GM12892 (cell line): ENCODE measurements around the gene NAGA.

Experiments
- DNase-seq: peaks from one replicate; pipeline ENCODE4 v3.0.0; 2011; ENCODE audit not compliant: insufficient read length
- FAIRE-seq: peaks from 2 replicates; lab custom pipeline; 2011; peaks lifted over from hg19 to GRCh38; lab: Jason Lieb, UNC
- POLR2A ChIP-seq: IDR thresholded peaks from 2 replicates; pipeline ENCODE4 v1.6.1; 2011; ENCODE audit warnings: low read depth, low read length, control low read depth
- POLR2AphosphoS5 ChIP-seq: IDR thresholded peaks from 2 replicates; pipeline ENCODE4 v1.6.1; 2011; ENCODE audit warnings: low read depth, low read length, control low read depth
- TAF1 ChIP-seq: IDR thresholded peaks from 2 replicates; pipeline ENCODE4 v1.6.1; 2011; ENCODE audit warnings: low read depth, mild to moderate bottlenecking, control low read depth, low read length, borderline replicate concordance

NAGA gene

GRCh38 chr22:42061041-42061440 lies 9.6 kb downstream of the NAGA start:
- DNase-seq: no peak
- TF ChIP-seq TAF1: no peak
- TF ChIP-seq POLR2AphosphoS5: no peak
- no peak for TF ChIP-seq POLR2A
- FAIRE-seq: no peak

- TF ChIP-seq POLR2AphosphoS5 (no peak), POLR2A (no peak), TAF1 (no peak)
- FAIRE-seq: no peak
- no peak for DNase-seq
These were observed 10.1 kb downstream of the NAGA start for GRCh38 chr22:42060489-42060888.

- FAIRE-seq: no peak
- TF ChIP-seq POLR2A: no peak
- no peak for TF ChIP-seq TAF1
- no peak for TF ChIP-seq POLR2AphosphoS5
These were observed 13.7 kb downstream of the NAGA start for GRCh38 chr22:42056757-42057511.

GRCh38 chr22:42052765-42053164 lies 17.8 kb downstream of the NAGA start:
- DNase-seq: no peak
- no peak for FAIRE-seq
- TF ChIP-seq TAF1: no peak
- no peak for TF ChIP-seq POLR2AphosphoS5
- no peak for TF ChIP-seq POLR2A

More at GRCh38 chr22:42056757-42057511, 13.7 kb downstream of the NAGA start:
- DNase-seq: no peak

- no peak for TF ChIP-seq TAF1
- TF ChIP-seq POLR2A: no peak
- no peak for TF ChIP-seq POLR2AphosphoS5
- DNase-seq (no peak), FAIRE-seq (no peak)
These were observed 19.9 kb downstream of the NAGA start for GRCh38 chr22:42050641-42051180.

- no peak for FAIRE-seq
These were observed 28.8 kb downstream of the NAGA start for GRCh38 chr22:42041784-42042183.

GRCh38 chr22:42039271-42039670 lies 31.3 kb downstream of the NAGA start:
- FAIRE-seq: no peak
- DNase-seq: no peak
- TF ChIP-seq TAF1 (no peak), POLR2AphosphoS5 (no peak), POLR2A (no peak)

More at GRCh38 chr22:42041784-42042183, 28.8 kb downstream of the NAGA start:
- TF ChIP-seq TAF1: no peak
- TF ChIP-seq POLR2A: no peak
- TF ChIP-seq POLR2AphosphoS5: no peak
- DNase-seq: no peak

GRCh38 chr22:42035256-42035655 lies 35.4 kb downstream of the NAGA start:
- no peak for FAIRE-seq
- no peak for TF ChIP-seq POLR2AphosphoS5
- TF ChIP-seq TAF1: no peak
- no peak for TF ChIP-seq POLR2A
- DNase-seq: no peak

GRCh38 chr22:42033263-42034181 lies 37.1 kb downstream of the NAGA start:
- DNase-seq (no peak), FAIRE-seq (peak; percentile 44)
- no peak for TF ChIP-seq TAF1
- no peak for TF ChIP-seq POLR2A
- TF ChIP-seq POLR2AphosphoS5: no peak

- FAIRE-seq (no peak), DNase-seq (no peak)
- no peak for TF ChIP-seq POLR2A
- no peak for TF ChIP-seq POLR2AphosphoS5
- no peak for TF ChIP-seq TAF1
These were observed 43.9 kb downstream of the NAGA start for GRCh38 chr22:42026705-42027104.

- no peak for DNase-seq
- TF ChIP-seq POLR2AphosphoS5 (no peak), TAF1 (no peak), POLR2A (no peak)
- FAIRE-seq: no peak
These were observed 45.2 kb downstream of the NAGA start for GRCh38 chr22:42025421-42025820.
